ENCODE data around the gene DAZAP1.

DAZAP1 gene

DNA sequence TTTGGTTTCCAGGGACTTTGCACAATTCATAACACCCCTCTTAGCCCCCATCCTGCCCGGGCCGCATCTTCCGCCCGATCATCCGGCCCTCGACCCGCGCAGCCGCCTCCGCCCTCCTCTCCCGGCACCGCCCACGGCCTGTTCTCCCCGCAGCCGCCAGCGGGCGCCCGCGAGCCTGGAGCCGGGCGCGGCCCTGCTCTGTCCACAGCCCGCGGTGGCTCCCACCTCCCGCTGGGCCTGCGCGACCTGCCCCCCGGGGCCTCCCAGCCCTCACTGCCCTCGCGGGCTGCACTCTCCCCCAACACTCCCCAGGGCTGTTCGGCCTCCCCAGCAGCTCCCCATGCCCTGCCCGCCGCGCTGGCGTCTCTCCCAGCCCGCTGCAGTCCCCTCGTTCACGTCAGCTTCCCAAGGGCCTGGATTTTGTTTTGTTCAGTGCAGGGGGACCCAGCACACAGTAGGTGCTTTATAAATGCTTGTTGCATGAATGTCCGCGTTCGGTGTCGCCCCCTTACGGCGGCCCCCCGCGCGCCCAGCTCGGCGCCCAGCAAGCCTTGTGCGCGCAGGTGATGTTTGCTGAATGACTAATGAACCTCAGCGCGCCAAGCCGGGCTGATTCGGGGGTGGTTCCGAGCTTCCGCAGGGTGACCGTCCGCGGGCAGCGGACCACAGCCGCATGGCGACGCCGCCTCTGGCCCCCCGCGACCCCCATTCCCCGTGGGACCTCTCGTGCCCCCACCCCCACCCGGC lies 38.0 kb downstream of the DAZAP1 start:
- ATAC-seq (peak; percentile 74), DNase-seq (peak; percentile 89)

DNA sequence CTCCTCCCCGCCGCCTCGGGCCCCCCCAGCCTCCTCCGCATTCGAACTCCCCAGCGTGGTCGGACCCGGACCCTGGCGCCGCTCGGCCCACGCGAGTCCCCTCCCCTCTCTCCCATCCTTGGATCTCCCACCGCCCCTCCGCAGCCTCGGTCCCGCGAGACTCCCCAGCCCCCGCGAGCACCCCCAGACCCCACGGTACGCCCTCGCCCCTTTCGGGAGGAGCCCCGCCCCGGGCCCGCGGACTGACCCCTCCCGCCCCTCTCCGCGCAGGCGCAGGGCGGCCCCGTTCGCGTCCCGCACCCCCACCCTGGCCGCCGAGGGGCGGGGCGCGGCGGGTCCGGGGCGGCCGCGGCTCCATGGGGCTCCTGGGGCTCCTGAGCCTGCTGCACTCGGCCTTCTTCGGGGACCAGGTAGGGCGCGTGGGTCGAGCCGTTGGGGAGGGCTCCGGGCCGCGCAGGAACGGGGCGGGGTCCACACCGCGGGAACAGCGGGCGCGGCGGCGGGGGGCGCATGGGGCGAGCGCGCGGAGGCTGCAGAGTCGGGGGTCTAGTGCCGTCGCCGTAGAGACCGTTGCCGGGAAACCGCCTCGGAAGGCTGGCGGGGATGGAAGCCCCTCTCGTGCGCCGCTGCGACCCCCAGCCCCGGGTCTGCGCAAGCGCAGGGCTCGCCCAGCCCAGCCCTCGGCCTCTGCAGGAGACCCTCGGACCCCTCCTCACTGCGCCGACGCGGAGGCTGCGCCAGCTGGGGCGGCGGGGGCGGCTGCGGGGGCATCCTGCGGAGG lies 38.7 kb downstream of the DAZAP1 start:
- DNase-seq (peak; percentile 34), ATAC-seq (no peak)

DNA sequence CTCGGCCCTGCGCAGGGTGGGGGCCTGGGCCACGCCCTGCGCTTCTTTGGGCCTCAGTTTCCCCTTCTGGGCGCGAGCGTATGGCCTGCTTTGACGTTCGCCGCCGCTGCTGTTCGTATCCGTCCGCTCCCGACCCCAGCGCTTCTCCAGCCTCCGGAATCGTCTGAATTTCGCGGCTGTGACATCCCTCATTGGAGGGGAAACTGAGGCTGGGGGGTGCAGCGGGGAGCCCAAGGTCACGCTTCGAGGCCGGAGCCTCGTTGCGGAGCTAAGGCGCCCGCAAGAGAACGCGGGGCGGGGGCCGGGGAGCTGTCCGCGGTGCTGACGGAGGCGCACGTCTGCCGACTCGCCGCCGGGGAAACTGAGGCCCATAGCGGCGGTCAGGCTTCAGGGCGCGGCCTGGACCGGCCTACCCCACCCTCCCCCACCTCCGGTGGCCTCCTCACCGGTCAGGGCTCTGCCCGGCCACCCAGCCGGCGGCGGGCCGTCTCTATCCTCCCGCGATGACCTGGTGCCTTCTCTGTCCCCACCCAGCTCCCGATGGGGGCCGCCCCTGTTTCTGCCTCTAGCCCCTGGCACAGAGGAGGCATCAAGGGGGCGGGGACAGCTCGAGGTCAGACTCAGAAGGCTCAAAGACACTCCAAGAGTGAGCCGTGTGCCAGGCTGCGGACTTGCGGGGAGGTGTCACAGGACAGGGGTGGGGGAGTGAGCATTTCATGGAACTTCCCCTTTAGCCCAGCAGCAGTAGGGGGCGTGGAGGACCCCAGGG lies 39.5 kb downstream of the DAZAP1 start:
- DNase-seq (peak; percentile 41), ATAC-seq (no peak)

DNA sequence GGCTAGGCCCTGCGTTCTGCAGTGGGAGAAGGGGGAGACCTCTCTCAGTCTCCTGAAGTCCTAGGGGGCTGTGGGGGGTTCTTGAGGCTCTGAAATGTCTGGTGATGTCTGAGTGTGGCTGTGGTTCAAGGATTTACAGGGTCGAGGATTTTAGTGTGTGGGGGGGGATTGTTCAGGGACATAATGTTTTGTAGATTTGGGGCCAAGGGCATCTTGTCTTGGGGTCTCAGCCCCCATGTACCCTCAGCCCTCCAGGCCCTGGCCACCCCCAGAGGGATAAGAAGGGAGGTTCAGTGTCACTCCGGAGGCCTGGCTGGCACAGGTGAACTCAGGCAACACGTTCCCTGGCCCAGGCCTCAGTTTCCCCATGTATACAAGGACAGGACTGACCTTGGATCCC lies 40.1 kb downstream of the DAZAP1 start:
- no peak for DNase-seq

DNA sequence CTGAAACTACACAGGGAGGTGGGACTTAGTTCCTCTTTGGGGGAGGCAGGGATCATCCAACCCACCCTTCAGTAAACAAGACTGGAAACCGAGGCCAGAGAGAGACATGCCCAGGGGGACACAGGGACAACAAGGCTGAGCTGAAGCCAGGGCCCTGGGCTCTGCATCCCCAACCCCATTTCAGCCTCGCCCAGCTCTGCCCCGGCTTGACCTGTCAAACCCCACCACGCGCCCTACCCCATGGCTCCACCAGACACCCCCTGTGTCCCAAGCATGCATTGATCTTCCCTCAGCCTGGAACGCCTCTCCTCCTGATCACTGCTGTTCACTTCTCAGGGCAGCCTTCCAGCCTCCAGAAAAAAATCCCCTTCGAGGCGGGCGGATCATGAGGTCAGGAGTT lies 40.6 kb downstream of the DAZAP1 start:
- DNase-seq (no peak), ATAC-seq (no peak)

More for the DNA sequence above, 40.1 kb downstream of the DAZAP1 start:
- ATAC-seq: no peak

DNA sequence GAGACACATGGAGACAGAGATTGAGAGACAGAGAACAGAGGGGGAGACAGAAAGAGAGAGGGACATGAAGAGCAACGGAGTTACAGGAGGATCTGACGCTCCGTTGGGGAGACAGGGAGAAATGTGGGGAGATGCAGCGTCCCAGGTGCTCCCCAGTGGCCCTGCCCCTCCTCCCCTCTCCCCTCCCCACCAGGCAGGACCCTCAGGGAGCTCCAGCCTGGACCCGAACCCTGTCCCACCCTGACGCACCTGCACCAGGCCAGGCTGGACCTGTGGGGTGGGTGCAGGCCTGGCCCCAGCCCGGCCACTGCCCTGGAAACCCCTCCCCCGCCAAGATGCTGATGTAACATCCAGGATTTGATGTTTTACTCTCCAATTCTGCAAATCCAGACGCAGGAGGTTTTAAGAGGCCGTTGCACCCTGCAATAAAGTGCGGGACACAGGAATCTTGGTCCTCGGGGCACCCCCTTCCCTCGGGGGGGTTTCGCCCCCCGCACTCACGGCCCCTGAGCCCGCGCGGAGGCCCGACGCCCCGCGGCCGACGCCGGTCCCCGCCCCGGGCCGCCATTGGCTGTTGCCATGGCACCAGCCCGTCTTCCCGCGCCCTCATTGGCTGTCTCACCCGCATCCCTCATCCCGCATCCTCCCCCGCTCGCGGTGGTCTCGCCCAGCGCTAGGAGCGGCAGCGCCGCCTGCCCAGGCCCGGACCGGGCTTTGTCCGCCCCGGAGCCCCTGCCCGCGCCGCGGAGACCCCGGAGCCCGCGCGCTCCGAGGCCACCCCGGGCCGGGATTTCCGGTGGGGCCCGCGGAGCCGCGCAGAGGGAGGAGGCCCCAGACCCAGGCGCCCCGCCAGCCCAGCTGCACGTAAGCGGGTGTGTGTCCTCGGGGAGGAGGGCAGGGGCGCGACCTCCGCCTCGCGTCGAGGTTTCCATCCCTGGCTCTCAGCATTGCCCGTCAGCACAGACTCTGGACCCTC lies 42.4 kb downstream of the DAZAP1 start, which contains the start of gene APC2:
TSS of gene APC2 (plus strand) at position 655 of the 976 bp plus-strand sequence. CDS start 2,881 bp downstream, outside the sequence.
- DNase-seq (peak; percentile 56), ATAC-seq (no peak)

DNA sequence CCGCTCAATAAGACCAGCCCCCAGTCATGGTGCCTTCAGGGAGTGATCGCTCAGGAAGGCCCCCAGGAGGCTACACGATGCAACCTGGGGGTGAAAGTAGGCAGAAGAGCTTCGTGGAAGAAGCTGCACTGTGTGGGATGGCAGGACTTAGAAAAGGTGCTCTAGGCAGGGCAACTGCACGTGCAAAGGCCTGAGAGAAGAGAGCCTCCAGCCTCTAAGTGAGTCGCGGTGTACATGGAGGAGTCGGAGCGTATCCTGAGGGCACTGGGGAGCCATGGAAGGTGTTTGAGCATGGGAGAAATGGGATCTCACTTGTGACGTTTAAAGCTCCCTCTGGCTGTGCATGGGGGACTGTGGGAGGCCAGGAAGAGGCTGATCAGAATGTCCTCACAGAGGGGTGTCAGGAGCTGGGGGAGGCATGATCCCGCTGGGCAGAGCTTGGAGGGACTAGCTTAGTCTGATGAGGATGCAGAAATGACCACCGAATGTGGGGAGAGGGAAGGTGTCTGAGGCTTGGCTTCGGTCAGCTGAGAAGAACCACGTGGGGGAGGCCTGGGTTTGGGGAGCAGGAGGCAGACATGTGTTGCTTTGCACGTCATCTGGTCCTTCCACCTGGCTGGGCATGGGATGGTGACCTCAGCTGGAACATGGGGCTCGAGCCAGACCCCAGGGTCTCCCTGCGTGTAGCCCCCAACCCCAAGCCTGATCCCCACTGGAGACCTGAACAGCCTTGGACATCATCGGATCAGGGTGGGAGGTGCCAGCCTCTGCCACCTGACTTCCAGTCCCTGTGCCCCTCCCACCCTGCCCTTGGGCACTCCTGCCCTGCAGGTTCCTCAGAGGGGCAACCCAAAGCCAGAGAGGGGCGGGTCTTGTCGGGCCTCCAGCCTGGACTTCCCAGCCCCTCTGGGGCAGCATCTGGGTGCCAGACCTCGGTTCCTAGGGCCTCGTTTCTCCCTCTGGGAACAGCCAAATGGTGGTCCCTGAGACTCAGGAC lies 43.6 kb downstream of the DAZAP1 start:
- ATAC-seq (no peak), DNase-seq (no peak)

DNA sequence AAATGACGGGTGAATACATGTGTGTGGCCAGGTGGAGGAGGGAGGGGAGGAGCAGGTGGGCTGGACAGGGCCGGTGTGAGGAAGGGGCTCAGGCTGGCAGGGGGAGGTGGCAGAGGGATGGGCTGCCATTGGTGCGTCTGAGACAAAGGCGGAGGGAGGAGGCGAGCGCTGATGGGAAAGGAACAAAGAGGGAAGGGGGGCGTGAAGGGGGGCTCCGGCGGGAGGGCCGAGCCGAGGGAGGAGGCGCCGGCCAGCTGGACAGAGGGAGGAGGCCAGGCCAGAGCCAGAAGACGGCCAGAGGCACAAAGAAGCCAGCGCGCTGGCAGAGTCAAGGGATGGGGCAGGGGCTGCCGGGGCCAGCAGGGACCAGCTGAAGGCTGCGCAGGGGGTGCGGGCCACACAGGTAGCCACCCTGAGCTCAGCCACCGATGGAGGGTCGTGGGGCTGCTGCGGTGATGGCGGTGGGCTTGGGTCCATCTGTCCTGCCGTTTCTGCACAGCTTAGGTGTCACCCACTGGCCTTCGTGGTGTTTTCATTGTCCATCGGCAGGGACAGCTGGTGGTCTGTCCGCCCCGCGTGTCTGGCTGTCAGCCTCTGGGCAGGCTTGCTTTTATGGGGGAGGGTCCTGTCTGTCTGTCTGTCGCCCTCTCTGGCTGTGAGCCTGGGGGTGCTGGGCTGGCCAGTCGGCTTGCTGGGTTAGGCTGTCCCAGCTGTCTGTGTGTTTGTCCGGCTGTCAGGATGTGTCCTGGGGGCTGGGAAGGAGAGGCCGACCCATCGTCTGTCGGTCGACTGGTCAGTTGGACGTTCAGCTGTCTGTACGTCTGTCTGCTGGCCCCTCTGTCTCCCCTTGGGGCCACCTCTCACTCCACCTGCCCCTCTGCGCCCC lies 44.8 kb downstream of the DAZAP1 start:
- ATAC-seq: no peak
- no peak for DNase-seq

DNA sequence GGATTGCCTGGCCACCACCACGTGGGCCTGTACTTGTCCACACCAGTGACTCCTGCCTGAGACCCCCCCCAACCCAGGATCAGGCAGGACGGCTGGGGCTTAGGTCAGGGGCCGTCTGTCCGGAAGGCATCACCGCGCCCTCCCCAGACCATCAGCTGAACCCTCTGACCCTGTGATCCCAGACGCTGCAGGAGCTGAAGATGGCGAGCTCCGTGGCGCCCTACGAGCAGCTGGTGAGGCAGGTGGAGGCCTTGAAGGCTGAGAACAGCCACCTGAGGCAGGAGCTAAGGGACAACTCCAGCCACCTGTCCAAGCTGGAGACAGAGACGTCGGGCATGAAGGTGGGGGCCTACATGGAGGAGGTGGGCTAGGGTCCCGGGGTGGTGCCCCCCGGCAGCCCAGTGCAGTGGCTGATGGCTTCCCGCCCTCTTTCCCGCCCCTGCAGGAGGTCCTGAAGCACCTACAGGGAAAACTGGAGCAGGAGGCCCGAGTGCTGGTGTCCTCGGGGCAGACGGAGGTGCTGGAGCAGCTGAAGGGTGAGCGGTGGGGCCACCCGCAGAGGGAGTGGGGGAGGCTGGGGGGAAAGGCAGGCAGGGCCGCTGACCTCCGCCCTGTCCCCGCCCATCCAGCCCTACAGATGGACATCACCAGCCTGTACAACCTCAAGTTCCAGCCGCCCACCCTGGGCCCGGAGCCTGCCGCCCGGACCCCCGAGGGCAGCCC lies 45.6 kb downstream of the DAZAP1 start:
- DNase-seq (no peak), ATAC-seq (no peak)

DNA sequence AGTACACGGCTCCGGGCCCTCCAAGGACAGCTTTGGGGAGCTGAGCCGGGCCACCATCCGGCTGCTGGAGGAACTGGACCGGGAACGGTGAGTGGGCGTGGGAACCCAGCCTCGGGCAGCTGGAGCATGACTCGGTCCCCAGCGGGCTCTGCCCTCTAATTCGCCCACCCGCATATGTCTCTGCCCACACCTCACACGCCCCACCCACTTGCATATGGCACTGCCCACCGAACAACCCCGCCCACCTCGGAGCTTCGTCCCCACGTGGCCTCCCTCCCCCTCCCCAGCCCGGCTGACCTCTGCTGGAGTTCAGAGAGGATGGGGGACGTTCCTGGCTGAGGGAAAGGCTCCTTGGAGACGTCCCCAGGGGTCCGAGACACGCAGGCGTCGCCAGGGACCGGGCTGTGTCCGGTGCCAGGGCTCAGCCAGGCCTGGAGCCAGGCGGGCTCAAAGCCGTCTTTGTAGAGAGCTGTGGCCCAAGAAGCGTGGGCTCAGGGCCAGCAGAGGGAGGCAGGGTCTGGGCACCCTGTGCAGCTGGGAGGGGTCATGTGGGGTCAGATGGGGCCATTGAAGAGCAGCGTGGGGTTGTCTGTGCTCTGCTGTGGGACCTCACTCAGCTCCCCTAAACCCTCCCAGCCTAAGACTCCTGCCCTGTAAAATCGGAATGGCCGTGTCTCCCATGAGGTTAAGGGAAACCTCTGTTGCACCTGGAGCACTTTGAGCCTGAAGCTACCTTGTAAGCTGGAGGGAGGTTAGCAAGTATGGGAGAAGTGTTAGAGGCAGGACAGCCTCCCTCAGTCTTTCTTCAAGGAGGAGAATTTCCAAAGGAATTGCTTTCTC lies 46.4 kb downstream of the DAZAP1 start:
- ATAC-seq (no peak), DNase-seq (peak; percentile 44)

DNA sequence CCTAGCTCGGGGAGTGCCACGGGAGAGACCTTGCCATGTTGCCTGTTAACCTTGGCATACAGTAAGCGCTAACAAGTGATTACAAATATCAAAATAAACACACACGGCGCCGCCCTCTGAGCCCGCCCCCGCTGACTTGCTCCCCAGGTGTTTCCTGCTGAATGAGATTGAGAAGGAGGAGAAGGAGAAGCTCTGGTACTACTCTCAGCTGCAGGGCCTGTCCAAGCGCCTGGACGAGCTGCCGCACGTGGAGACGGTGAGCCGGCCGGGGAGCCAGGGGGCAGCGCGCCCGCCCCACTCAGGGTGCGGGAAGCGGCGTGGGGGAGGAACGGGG lies 47.6 kb downstream of the DAZAP1 start:
- ATAC-seq (no peak), DNase-seq (no peak)

DNA sequence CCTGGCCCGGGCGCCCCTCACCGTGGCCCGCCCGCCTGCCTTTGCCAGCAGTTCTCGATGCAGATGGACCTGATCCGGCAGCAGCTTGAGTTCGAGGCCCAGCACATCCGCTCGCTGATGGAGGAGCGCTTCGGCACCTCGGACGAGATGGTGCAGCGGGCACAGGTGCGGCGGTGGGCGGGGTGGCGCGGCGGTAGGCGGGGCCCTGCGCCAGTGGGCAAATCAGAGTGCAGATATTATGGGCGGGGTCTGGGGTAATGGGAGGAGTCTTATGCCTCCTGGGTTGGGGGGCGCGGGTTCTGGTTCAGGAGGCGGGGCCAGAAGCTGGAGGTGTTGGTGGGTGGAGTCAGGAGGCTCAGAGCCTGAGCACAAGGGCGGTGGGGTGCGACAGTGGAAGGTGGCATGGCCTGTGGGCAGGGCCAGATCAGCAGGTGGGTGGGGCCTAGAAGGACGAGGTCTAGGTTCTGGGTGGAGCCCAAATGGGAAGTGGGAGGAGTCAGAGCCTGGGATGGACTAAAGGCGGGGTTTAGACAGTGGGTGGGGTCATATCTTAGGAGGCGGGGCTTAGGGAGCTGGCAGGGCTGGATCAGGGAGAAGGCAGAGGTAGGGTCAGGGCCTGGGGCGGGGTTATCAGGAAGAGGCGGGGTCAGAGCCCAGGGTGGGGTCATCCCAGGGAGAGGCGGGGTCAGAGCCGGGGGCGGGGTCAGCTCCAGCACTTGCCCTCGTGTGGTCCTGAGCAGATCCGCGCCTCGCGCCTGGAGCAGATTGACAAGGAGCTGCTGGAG lies 48.1 kb downstream of the DAZAP1 start:
- peak; percentile 71 for DNase-seq
- peak; percentile 67 for ATAC-seq

DNA sequence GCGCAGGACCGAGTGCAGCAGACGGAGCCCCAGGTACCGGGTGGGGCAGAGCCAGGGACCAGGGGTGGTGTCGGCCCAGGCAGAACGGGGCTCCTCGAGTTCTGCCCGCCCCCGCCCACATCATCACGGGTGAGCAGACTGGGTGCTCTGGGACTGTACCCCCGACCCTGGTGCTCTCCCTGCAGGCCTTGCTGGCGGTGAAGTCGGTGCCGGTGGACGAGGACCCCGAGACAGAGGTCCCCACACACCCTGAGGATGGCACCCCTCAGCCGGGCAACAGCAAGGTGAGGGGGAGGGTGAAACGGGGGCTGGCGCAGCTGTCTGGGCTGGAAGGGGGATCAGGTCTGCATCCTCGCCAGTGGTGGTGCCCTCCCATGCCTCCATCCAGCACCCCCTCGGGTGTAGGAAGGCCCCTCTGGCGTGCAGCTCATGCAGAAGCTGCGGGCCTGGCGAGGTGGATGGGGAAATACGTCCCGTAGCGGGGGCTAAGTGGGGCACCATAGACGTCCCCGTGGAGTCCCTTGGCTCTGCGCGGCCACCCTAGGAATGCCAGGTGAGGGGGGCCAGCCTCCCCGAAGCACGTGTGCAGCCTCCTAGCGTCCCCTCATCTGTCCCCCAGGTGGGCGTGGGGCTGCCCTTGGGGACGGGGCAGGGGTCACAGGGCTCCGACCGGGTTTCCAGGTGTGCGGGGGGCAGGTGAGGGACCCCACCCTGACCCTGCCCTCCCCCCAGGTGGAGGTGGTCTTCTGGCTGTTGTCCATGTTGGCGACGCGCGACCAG lies 48.9 kb downstream of the DAZAP1 start:
- no peak for DNase-seq
- no peak for ATAC-seq

DNA sequence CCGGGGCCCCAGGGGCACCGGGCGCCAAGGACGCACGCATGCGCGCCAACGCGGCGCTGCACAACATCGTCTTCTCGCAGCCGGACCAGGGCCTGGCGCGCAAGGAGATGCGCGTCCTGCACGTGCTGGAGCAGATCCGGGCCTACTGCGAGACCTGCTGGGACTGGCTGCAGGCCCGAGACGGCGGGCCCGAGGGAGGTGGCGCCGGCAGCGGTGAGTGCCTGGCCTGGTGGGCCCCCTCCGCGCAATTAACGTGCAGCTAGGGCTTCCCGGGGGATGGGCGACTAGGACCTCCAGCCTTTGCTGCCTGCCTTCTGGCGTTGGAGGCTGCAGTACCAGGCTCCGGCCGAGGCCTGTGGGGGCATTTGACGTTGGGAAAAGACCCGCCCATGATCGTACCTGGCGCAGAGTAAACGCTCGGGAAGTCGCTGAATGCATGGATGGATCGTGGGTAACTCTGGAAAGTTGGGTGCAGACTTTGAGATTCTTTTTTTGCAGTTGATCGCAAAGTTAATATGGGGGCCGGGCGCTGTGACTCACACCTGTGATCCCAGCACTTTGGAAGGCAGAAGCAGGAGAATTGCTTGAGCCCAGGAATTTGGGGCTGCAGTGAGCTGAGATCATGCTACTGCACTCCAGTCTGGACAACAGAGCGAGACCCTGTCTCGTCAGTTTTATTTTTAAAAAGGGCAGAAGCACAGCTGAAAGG lies 49.8 kb downstream of the DAZAP1 start:
- DNase-seq: no peak
- no peak for ATAC-seq

DNA sequence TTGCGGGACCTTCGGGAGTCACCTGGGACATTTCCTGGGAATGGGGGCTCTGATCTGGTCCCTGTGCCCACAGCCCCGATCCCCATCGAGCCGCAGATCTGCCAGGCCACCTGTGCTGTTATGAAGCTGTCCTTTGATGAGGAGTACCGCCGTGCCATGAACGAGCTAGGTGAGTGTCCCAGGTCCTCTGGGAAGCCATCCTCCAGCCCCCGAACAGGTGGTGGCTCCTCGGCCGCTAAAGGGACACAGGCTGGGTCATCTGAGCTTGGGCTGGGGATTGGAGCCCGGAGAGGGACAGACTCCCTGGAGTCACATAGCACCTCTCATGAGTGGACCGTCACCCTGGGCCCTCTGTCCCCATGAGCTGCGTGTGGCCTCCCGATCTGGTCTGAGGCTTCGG lies 50.5 kb downstream of the DAZAP1 start:
- no peak for ATAC-seq
- no peak for DNase-seq
